ENCODE data around the gene ZNRF1. TPM values are rescaled to one million over a fixed set of nuclear protein-coding genes. Genes with fewer than 3 reads are reported as not detected.

ZNRF1 gene
- total and polyA plus RNA-seq, 2 donors (not counting 1 experiment from before 2014, with no cell fraction given), result 0.27 to 0.76 TPM

DNA sequence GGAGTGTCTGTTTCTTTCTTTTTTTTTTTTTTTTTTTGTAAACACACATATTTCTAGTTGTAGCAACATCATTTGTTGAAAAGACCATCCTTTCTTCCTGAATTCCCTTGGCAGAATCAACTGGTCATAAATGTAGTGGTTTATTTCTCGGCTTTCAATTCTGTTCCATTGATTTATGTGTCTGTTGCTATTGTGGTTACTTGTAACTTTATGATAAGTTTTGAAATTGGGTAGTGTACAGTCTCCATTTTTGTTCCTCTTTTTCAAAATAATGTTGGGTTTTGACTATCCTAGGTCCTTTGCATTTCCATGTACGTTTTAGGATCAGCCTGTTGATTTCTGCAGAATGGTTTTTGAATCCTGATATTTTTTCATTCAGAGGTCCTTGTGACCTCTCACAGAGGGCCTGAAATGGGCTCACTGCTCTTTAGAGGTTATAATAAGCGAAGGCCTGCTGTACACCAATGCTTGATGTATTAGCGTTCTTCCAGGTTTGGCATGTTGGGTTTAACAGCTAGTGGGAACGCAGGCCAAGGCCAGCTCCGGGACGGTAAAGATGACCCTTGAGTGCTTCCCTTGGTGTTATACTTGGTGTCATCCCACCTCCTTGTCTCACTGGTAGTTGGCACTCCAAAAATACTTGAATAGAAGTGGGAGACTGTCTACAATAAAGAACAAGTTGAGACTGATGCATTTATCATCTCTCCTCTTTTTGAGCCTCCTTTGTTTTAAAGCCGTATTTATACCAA lies 43.8 kb downstream of the ZNRF1 start:
- POLR2A ChIA-PET, result no interaction called here
- CTCF ChIA-PET, result no interaction called here
- no peaks in the 10 kb centered on the region for H4K20me1 ChIP-seq (ENCODE audit: control insufficient read depth, insufficient read depth, low read length, poor library complexity, severe bottlenecking)
- TF ChIP-seq EZH2 (IDR thresholded peaks at IDR 0.05; ENCODE audit: borderline replicate concordance, insufficient read depth, low read depth, low read length, poor library complexity, severe bottlenecking), result no peak
- TF ChIP-seq, protein P1, sequence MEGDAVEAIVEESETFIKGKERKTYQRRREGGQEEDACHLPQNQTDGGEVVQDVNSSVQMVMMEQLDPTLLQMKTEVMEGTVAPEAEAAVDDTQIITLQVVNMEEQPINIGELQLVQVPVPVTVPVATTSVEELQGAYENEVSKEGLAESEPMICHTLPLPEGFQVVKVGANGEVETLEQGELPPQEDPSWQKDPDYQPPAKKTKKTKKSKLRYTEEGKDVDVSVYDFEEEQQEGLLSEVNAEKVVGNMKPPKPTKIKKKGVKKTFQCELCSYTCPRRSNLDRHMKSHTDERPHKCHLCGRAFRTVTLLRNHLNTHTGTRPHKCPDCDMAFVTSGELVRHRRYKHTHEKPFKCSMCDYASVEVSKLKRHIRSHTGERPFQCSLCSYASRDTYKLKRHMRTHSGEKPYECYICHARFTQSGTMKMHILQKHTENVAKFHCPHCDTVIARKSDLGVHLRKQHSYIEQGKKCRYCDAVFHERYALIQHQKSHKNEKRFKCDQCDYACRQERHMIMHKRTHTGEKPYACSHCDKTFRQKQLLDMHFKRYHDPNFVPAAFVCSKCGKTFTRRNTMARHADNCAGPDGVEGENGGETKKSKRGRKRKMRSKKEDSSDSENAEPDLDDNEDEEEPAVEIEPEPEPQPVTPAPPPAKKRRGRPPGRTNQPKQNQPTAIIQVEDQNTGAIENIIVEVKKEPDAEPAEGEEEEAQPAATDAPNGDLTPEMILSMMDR (IDR thresholded peaks at IDR 0.05), result no peak
- no peaks in the 10 kb centered on the region for H3K9me3 ChIP-seq (ENCODE audit: control extremely low read depth in 1 of 3, control insufficient read depth in 2 of 3, insufficient read depth in 1 of 3, low read length in 2 of 3)
- Mint-ChIP-seq H3K9me3 (ENCODE audit: insufficient read depth) (no peaks in the 10 kb centered on the region), H3K27ac (no peak overlapping the region), H3K27me3 (no peaks in the 10 kb centered on the region), H3K4me1 (peaks cover 6% of the 10 kb centered on the region), H3K4me3 (no peak overlapping the region)
- H3K36me3 ChIP-seq (replicated peaks in 1 of 2; ENCODE audit: control extremely low read depth in 1 of 2, control insufficient read depth in 1 of 2, extremely low read depth in 1 of 2, insufficient read depth in 2 of 2, low read length in 1 of 2), result no peaks in the 10 kb centered on the region
- no peak overlapping the region for H3K27ac ChIP-seq (ENCODE audit: low read length in 2 of 2)
- H3K4me3 ChIP-seq (ENCODE audit: control extremely low read depth in 1 of 5, extremely low read depth in 1 of 5, insufficient read depth in 1 of 5, low read depth in 2 of 5, low read length in 4 of 5), result no peak overlapping the region
- no peak overlapping the region for H3K9ac ChIP-seq (ENCODE audit: low read length)
- H2AFZ ChIP-seq (ENCODE audit: insufficient read depth, low read depth, low read length, poor library complexity, severe bottlenecking), result no peak overlapping the region
- no peak overlapping the region for H3K4me2 ChIP-seq (replicated peaks; ENCODE audit: low read depth, low read length, poor library complexity, severe bottlenecking)
- no peak for DNase-seq
- ATAC-seq (ENCODE audit: low read depth), result no peak
- 44% methylated on average over 5 of the region's 8 CpGs for WGBS (ENCODE audit: insufficient coverage)
- intact Hi-C loops (cut with micrococcal nuclease), result no loop called here
- H3K27me3 ChIP-seq (replicated peaks in 1 of 4; ENCODE audit: control extremely low read depth in 1 of 4, control insufficient read depth in 3 of 4, insufficient read depth in 4 of 4, low read length in 3 of 4), result no peaks in the 10 kb centered on the region
- no peaks in the 10 kb centered on the region for H3K79me2 ChIP-seq (ENCODE audit: control insufficient read depth, insufficient read depth, low read length)
- no peaks in the 10 kb centered on the region for H3K4me1 ChIP-seq (ENCODE audit: control insufficient read depth in 2 of 2, insufficient read depth in 2 of 2, low read length in 2 of 2)

DNA sequence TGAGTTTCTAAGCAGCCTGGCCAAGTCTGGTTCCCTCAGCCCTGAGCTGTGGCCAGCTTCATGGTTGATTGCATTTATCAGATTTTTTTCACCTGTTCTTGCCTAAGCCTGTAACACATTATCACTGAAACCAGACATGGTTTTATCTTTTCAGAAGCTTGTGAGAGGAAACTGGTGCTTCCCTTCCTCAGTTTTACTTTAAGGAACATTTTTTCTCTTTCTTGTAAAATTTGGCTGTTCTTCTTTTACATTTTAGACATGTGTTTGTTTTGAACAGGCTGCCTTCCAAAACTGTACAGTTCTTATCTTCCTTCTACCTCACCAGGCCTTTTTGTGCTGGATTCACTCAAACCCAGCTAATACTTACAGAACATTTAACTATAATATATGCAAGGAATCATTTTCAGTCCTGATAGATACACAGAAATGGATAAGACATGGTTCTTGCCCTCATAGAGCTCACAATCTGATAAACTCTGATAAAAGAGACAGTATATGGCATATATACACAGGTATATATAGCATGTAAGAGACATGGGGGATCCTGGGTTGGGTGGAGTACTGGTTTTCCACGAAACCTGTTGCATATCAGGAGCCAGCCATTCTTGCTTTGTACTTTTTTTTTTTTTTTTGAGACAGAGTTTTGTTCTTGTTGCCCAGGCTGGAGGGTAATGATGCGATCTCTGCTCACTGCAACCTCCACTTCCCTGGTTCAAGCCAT lies 44.5 kb downstream of the ZNRF1 start:
- intact Hi-C loops (cut with micrococcal nuclease), result no loop called here
- CTCF ChIA-PET, result no interaction called here
- H3K79me2 ChIP-seq (ENCODE audit: control insufficient read depth, insufficient read depth, low read length), result no peaks in the 10 kb centered on the region
- no peak for ATAC-seq (ENCODE audit: low read depth)
- no peaks in the 10 kb centered on the region for H4K20me1 ChIP-seq (ENCODE audit: control insufficient read depth, insufficient read depth, low read length, poor library complexity, severe bottlenecking)
- H3K27ac Mint-ChIP-seq, result no peak overlapping the region
- no peaks in the 10 kb centered on the region for H3K4me1 ChIP-seq (ENCODE audit: control insufficient read depth in 2 of 2, insufficient read depth in 2 of 2, low read length in 2 of 2)
- no CpG with 5 or more reads among the region's 2 CpGs for WGBS (ENCODE audit: insufficient coverage)
- DNase-seq, result no peak
- no peak overlapping the region for H3K27ac ChIP-seq (ENCODE audit: low read length in 2 of 2)
- H3K36me3 ChIP-seq (replicated peaks in 1 of 2; ENCODE audit: control extremely low read depth in 1 of 2, control insufficient read depth in 1 of 2, extremely low read depth in 1 of 2, insufficient read depth in 2 of 2, low read length in 1 of 2), result no peaks in the 10 kb centered on the region
- H3K4me3 ChIP-seq (ENCODE audit: control extremely low read depth in 1 of 5, extremely low read depth in 1 of 5, insufficient read depth in 1 of 5, low read depth in 2 of 5, low read length in 4 of 5), result no peak overlapping the region
- no peaks in the 10 kb centered on the region for H3K9me3 Mint-ChIP-seq (ENCODE audit: insufficient read depth)
- peaks cover 6% of the 10 kb centered on the region for H3K4me1 Mint-ChIP-seq
- H3K4me2 ChIP-seq (replicated peaks; ENCODE audit: low read depth, low read length, poor library complexity, severe bottlenecking), result no peak overlapping the region
- H3K27me3 ChIP-seq (replicated peaks in 1 of 4; ENCODE audit: control extremely low read depth in 1 of 4, control insufficient read depth in 3 of 4, insufficient read depth in 4 of 4, low read length in 3 of 4), result no peaks in the 10 kb centered on the region
- H3K4me3 Mint-ChIP-seq, result no peak overlapping the region
- H3K9me3 ChIP-seq (ENCODE audit: control extremely low read depth in 1 of 3, control insufficient read depth in 2 of 3, insufficient read depth in 1 of 3, low read length in 2 of 3), result no peaks in the 10 kb centered on the region
- H2AFZ ChIP-seq (ENCODE audit: insufficient read depth, low read depth, low read length, poor library complexity, severe bottlenecking), result no peak overlapping the region
- H3K9ac ChIP-seq (ENCODE audit: low read length), result no peak overlapping the region
- POLR2A ChIA-PET, result no interaction called here
- TF ChIP-seq, protein P1 (IDR thresholded peaks at IDR 0.05), result no peak
- TF ChIP-seq EZH2 (IDR thresholded peaks at IDR 0.05; ENCODE audit: borderline replicate concordance, insufficient read depth, low read depth, low read length, poor library complexity, severe bottlenecking), result no peak
- no peaks in the 10 kb centered on the region for H3K27me3 Mint-ChIP-seq

Measured in B cell (primary cell).